ENCODE measurements around the gene HRH4.

Gene HRH4

GRCh38 chr18:24460388-24460787, at the start of gene HRH4:
HRH4 (plus strand) TSS chr18:24460637; CDS start chr18:24460729, 92 bp downstream.
- DNase-seq, result no peak

GRCh38 chr18:24413148-24413547, 47.3 kb upstream of the HRH4 start:
- no peak for DNase-seq

GRCh38 chr18:24414349-24415003, 46.0 kb upstream of the HRH4 start:
- DNase-seq, result no peak

- no peak for DNase-seq
These were observed 43.0 kb upstream of the HRH4 start for GRCh38 chr18:24417480-24417879.

- DNase-seq, result no peak
These were observed 39.9 kb upstream of the HRH4 start for GRCh38 chr18:24420551-24420950.

GRCh38 chr18:24421831-24422230, 38.6 kb upstream of the HRH4 start:
- no peak for DNase-seq

- no peak for DNase-seq
These were observed 34.4 kb upstream of the HRH4 start for GRCh38 chr18:24426073-24426397.

GRCh38 chr18:24426398-24427294, 33.8 kb upstream of the HRH4 start, which contains the start of gene IMPACT:
IMPACT (plus strand) TSS chr18:24426670; CDS start chr18:24426757, 87 bp downstream.
- DNase-seq, result peak; percentile 49

GRCh38 chr18:24427484-24427883, 33.0 kb upstream of the HRH4 start:
- DNase-seq, result no peak

- no peak for DNase-seq
These were observed 31.7 kb upstream of the HRH4 start for GRCh38 chr18:24428709-24429108.

GRCh38 chr18:24429188-24429587, 31.2 kb upstream of the HRH4 start:
- no peak for DNase-seq

- DNase-seq, result no peak
These were observed 27.8 kb upstream of the HRH4 start for GRCh38 chr18:24432618-24433017.

GRCh38 chr18:24436939-24437338, 23.5 kb upstream of the HRH4 start:
- no peak for DNase-seq

- DNase-seq, result no peak
These were observed 16.6 kb upstream of the HRH4 start for GRCh38 chr18:24443870-24444269.

GRCh38 chr18:24446453-24446852, 14.0 kb upstream of the HRH4 start:
- DNase-seq, result no peak

GRCh38 chr18:24446953-24447538, 13.4 kb upstream of the HRH4 start:
- DNase-seq, result no peak

- no peak for DNase-seq
These were observed 12.5 kb upstream of the HRH4 start for GRCh38 chr18:24447961-24448360.

GRCh38 chr18:24456549-24456948, 3.9 kb upstream of the HRH4 start:
- DNase-seq, result no peak

- DNase-seq, result no peak
These were observed 665 bp upstream of the HRH4 start for GRCh38 chr18:24459772-24460171.

- no peak for DNase-seq
These were observed 1.6 kb downstream of the HRH4 start for GRCh38 chr18:24461996-24462395.

- no peak for DNase-seq
These were observed 2.7 kb downstream of the HRH4 start for GRCh38 chr18:24462838-24463775.

- DNase-seq, result no peak
These were observed 5.0 kb downstream of the HRH4 start for GRCh38 chr18:24465486-24465885.

GRCh38 chr18:24466771-24467170, 6.3 kb downstream of the HRH4 start:
- DNase-seq, result no peak
